Pancreas (tissue), 10 donors: ENCODE measurements around the gene CDH4. TPM values are rescaled to one million over a fixed set of nuclear protein-coding genes. Genes with fewer than 3 reads are reported as not detected.

Experiments used
- ATAC-seq, 4 donors: fragments of 200-7000 bp; cut with Tn5 transposase; one replicate each; pipeline versions ENCODE4 v1.8.0 to v1.9.1; 2020; ENCODE audit warnings: mild to moderate bottlenecking in 4 of 4, moderate library complexity in 4 of 4
- DNase-seq, 6 donors: peaks; one replicate each; pipeline ENCODE4 v3.0.0-alpha.2; 2020
- FAIRE-seq: peaks from 2 replicates; lab custom pipeline; 2012; peaks lifted over from hg19 to GRCh38; lab: Jason Lieb, UNC
- H3K27ac ChIP-seq, 4 donors: fragments of 200-600 bp; sonication (generic); 1 replicate in 3 of 4; 2 replicates in 1 of 4; pipeline versions ENCODE4 v1.5.0 to v1.8.0; 2020
- H3K27me3 ChIP-seq, 4 donors: fragments of 200-600 bp; one replicate each; pipeline ENCODE4 v1.8.0; 2021
- H3K36me3 ChIP-seq, 3 donors: fragments of 200-600 bp; sonication (generic) in 1 of 3; one replicate each; pipeline versions ENCODE4 v1.5.0 to v1.8.0; 2020 to 2021
- H3K4me1 ChIP-seq, 3 donors: fragments of 200-600 bp; one replicate each; pipeline ENCODE4 v1.8.0; 2021
- H3K4me3 ChIP-seq, 4 donors: fragments of 200-600 bp; sonication (generic) in 2 of 4; one replicate each; pipeline versions ENCODE4 v1.5.0 to v1.8.0; 2020 to 2021
- H3K9me3 ChIP-seq, 4 donors: fragments of 200-600 bp; one replicate each; pipeline ENCODE4 v1.8.0; 2021
- WGBS, 2 donors: extraction: QIAGEN DNeasy Blood & Tissue Kit; methylation state at CpG; one replicate each; pipeline ENCODE4 v1.1.7; 2013; 5-methylcytosine and 5-hydroxymethylcytosine counted together
- intact Hi-C, 3 donors: fragments of 100-400 bp; cut with DNase I; formaldehyde crosslinking; loops; one replicate each; pipeline versions ENCODE4 v1.11.1 to v1.14.2; 2022
- polyA plus RNA-seq, 2 donors: library from polyadenylated mRNA; stranded (reverse); fragments of 200-250 nt; gene quantifications; one replicate each; pipeline ENCODE4 v1.2.3, GENCODE V29; 2013
- total RNA-seq, 6 donors: library from RNA; stranded (reverse); fragmentation: NEBNext Ultra II Directional in 4 of 6; extraction: Animal tissue kit (Norgen Biotek cat#: 25700) in 4 of 6; gene quantifications; one replicate each; pipeline versions ENCODE4 v1.2.1 to v1.2.4, GENCODE V29; 2021 to 2023
- TF ChIP-seq, protein P1 (sequence below), 4 donors: fragments of 200-600 bp; sonication (generic) in 3 of 4; IDR thresholded peaks; one replicate each; pipeline versions ENCODE4 v1.5.0 to v1.8.0; 2021; ENCODE audit warnings: antibody characterized with exemption in 4 of 4
- donor health status: healthy with polysubstance abuse.
- donor health status: DM: no; HTN: no; CAD: no; lungs with moderate emphysema.
- donor health status: DM: no; HTN: no; CAD: no.
- donor health status: control.
- donor health status: control.
- donor health status: Bipolar disorder and iron deficiency.
- donor health status: DM: yes; HTN: yes; CAD: no.
- donor health status: DM: no; HTN: no; CAD: no.
- donor health status: DM: no; HTN: no; CAD: no.
- donor health status: DM: yes; HTN: yes; CAD: no.

Gene CDH4
- total and polyA plus RNA-seq, 8 donors: 0.04 to 1.4 (median 0.27) TPM

GRCh38 chr20:61778495-61778863 lies 526.4 kb downstream of the CDH4 start:
- H3K9me3 ChIP-seq: no peaks in the 10 kb centered on the region
- DNase-seq (no peak), ATAC-seq (no peak), FAIRE-seq (no peak)
- no peaks in the 10 kb centered on the region for H3K27me3 ChIP-seq
- 55 to 71% methylated on average over 8 of the region's 8 CpGs for WGBS, 2 donors
- H3K4me3 ChIP-seq: no peak overlapping the region
- H3K27ac ChIP-seq: no peak overlapping the region
- intact Hi-C loops: no loop called here
- no peaks in the 10 kb centered on the region for H3K4me1 ChIP-seq
- TF ChIP-seq, protein P1, sequence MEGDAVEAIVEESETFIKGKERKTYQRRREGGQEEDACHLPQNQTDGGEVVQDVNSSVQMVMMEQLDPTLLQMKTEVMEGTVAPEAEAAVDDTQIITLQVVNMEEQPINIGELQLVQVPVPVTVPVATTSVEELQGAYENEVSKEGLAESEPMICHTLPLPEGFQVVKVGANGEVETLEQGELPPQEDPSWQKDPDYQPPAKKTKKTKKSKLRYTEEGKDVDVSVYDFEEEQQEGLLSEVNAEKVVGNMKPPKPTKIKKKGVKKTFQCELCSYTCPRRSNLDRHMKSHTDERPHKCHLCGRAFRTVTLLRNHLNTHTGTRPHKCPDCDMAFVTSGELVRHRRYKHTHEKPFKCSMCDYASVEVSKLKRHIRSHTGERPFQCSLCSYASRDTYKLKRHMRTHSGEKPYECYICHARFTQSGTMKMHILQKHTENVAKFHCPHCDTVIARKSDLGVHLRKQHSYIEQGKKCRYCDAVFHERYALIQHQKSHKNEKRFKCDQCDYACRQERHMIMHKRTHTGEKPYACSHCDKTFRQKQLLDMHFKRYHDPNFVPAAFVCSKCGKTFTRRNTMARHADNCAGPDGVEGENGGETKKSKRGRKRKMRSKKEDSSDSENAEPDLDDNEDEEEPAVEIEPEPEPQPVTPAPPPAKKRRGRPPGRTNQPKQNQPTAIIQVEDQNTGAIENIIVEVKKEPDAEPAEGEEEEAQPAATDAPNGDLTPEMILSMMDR (IDR thresholded peaks at IDR 0.05): no peak
- H3K36me3 ChIP-seq: no peaks in the 10 kb centered on the region

GRCh38 chr20:61779176-61779965 lies 527.3 kb downstream of the CDH4 start:
- TF ChIP-seq, protein P1 (IDR thresholded peaks at IDR 0.05): no peak
- 61 to 77% methylated on average over 27 of the region's 27 CpGs for WGBS, 2 donors
- H3K9me3 ChIP-seq: no peaks in the 10 kb centered on the region
- no peak overlapping the region for H3K4me3 ChIP-seq
- intact Hi-C loops: no loop called here
- H3K27ac ChIP-seq: no peak overlapping the region
- FAIRE-seq: no peak
- no peak for ATAC-seq
- H3K27me3 ChIP-seq: no peaks in the 10 kb centered on the region
- no peaks in the 10 kb centered on the region for H3K4me1 ChIP-seq
- no peak for DNase-seq
- no peaks in the 10 kb centered on the region for H3K36me3 ChIP-seq

- Histone ChIP-seq H3K9me3 (no peaks in the 10 kb centered on the region), H3K27ac (no peak overlapping the region), H3K36me3 (no peaks in the 10 kb centered on the region), H3K4me3 (no peak overlapping the region), H3K4me1 (no peaks in the 10 kb centered on the region), H3K27me3 (no peaks in the 10 kb centered on the region)
- ATAC-seq (no peak), DNase-seq (peak in 1 of 6 donors; percentile 20), FAIRE-seq (no peak)
- TF ChIP-seq, protein P1 (IDR thresholded peaks at IDR 0.05): no peak
- intact Hi-C loops: no loop called here
- 70 to 87% methylated on average over 7 of the region's 7 CpGs for WGBS, 2 donors
These were observed 528.0 kb downstream of the CDH4 start for GRCh38 chr20:61780066-61780465.

- intact Hi-C loops: no loop called here
- Histone ChIP-seq H3K36me3 (no peaks in the 10 kb centered on the region), H3K27ac (no peak overlapping the region), H3K4me3 (no peak overlapping the region), H3K4me1 (no peaks in the 10 kb centered on the region), H3K9me3 (no peaks in the 10 kb centered on the region), H3K27me3 (no peaks in the 10 kb centered on the region)
- WGBS, 2 donors: 65 to 78% methylated on average over 18 of the region's 18 CpGs
- TF ChIP-seq, protein P1 (IDR thresholded peaks at IDR 0.05): no peak
- no peak for FAIRE-seq
- peak in 2 of 6 donors; percentile 34 to 40 for DNase-seq
- ATAC-seq: no peak
These were observed 532.9 kb downstream of the CDH4 start for GRCh38 chr20:61784801-61785566.

DNA sequence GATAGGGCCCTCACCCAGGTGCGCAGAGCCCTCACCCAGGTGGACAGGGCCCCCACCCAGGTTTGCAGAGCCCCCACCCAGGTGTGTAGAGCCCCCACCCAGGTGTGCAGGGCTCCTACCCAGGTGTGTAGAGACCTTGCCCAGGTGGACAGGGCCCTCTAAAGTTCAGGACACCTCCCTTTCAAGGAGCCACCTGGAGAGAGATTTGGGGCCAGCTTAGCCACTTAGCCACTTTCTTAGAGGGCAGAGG lies 533.4 kb downstream of the CDH4 start:
- TF ChIP-seq, protein P1 (IDR thresholded peaks at IDR 0.05): no peak
- FAIRE-seq: no peak
- Histone ChIP-seq H3K27me3 (no peaks in the 10 kb centered on the region), H3K4me1 (no peaks in the 10 kb centered on the region), H3K4me3 (no peak overlapping the region), H3K9me3 (no peaks in the 10 kb centered on the region), H3K36me3 (no peaks in the 10 kb centered on the region), H3K27ac (no peak overlapping the region)
- 90 to 100% methylated on average over 1 of the region's 1 CpG for WGBS, 2 donors
- intact Hi-C loops: no loop called here
- peak in 2 of 6 donors; percentile 22 to 31 for DNase-seq
- ATAC-seq: no peak
